Gastroesophageal sphincter (tissue), 4 donors: Measurements from ENCODE around the gene DNAJC10. TPM values are rescaled to one million over a fixed set of nuclear protein-coding genes. Genes with fewer than 3 reads are reported as not detected.

ENCODE experiments used
- ATAC-seq: fragments of 150-250 bp; one replicate; pipeline ENCODE4 v1.9.1; 2016; ENCODE audit warnings: mild to moderate bottlenecking, moderate library complexity
- H3K27ac ChIP-seq, 4 donors: fragments of 200-600 bp; sonication (generic) in 3 of 4; 1 replicate in 3 of 4; 2 replicates in 1 of 4; pipeline ENCODE4 v1.5.1; 2016 to 2019
- H3K27me3 ChIP-seq: fragments of 200-600 bp; sonication (generic); one replicate; pipeline ENCODE4 v1.5.1; 2019
- H3K36me3 ChIP-seq, 2 donors: fragments of 200-600 bp; sonication (generic); one replicate each; pipeline ENCODE4 v1.5.1; 2019; ENCODE audit warnings: control low read depth in 1 of 2
- H3K4me1 ChIP-seq, 3 donors: fragments of 200-600 bp; sonication (generic); 1 replicate in 2 of 3; 2 replicates in 1 of 3; pipeline ENCODE4 v1.5.1; 2016 to 2019; ENCODE audit warnings: control low read depth in 2 of 3
- H3K4me3 ChIP-seq, 2 donors: fragments of 200-600 bp; sonication (generic); one replicate each; pipeline ENCODE4 v1.5.1; 2019; ENCODE audit warnings: mild to moderate bottlenecking in 1 of 2, moderate library complexity in 1 of 2
- H3K9me3 ChIP-seq, 3 donors: fragments of 200-600 bp; sonication (generic); one replicate each; pipeline ENCODE4 v1.5.1; 2017 to 2019; ENCODE audit warnings: control low read depth in 2 of 3
- EP300 ChIP-seq: sonication (generic); formaldehyde crosslinking; IDR thresholded peaks from one replicate; pipeline ENCODE4 v1.6.1; 2017; ENCODE audit warnings: antibody characterized with exemption, mild to moderate bottlenecking
- POLR2A ChIP-seq, 2 donors: fragments of 450-650 bp; IDR thresholded peaks; one replicate each; pipeline ENCODE4 v1.6.1; 2017; ENCODE audit warnings: antibody characterized with exemption in 2 of 2, mild to moderate bottlenecking in 2 of 2, moderate library complexity in 1 of 2
- POLR2AphosphoS5 ChIP-seq: sonication (generic); formaldehyde crosslinking; IDR thresholded peaks from one replicate; pipeline ENCODE4 v1.6.1; 2017; ENCODE audit warnings: antibody characterized with exemption
- WGBS, 2 donors: methylation state at CpG; one replicate each; pipeline ENCODE4 v1.1.5; 2018; ENCODE audit warnings: low coverage in 1 of 2; 5-methylcytosine and 5-hydroxymethylcytosine counted together
- total RNA-seq, 4 donors: library from RNA; depleted of rRNA; stranded (reverse); fragments of >200 nt; gene quantifications; one replicate each; pipeline ENCODE4 v1.1.0, GENCODE V29; 2016
- TF ChIP-seq, protein P1 (sequence below), 4 experiments: fragments of 200-600 bp in 2 of 4; fragments of 450-650 bp in 2 of 4; sonication (generic) in 1 of 4; IDR thresholded peaks; one replicate each; pipeline ENCODE4 v1.5.1; 2017 to 2019; ENCODE audit warnings: antibody characterized with exemption in 4 of 4, mild to moderate bottlenecking in 2 of 4, moderate library complexity in 2 of 4

The DNAJC10 gene
- total RNA-seq, 4 donors from 2014 or later: 46.1 to 77.2 (median 54.0) TPM

GRCh38 chr2:182798736-182799135 lies 82.7 kb downstream of the DNAJC10 start:
- no peaks in the 10 kb centered on the region for H3K36me3 ChIP-seq
- TF ChIP-seq EP300: no peak
- no peak for TF ChIP-seq POLR2A (IDR thresholded peaks at IDR 0.05)
- no peak for TF ChIP-seq POLR2AphosphoS5
- TF ChIP-seq, protein P1, sequence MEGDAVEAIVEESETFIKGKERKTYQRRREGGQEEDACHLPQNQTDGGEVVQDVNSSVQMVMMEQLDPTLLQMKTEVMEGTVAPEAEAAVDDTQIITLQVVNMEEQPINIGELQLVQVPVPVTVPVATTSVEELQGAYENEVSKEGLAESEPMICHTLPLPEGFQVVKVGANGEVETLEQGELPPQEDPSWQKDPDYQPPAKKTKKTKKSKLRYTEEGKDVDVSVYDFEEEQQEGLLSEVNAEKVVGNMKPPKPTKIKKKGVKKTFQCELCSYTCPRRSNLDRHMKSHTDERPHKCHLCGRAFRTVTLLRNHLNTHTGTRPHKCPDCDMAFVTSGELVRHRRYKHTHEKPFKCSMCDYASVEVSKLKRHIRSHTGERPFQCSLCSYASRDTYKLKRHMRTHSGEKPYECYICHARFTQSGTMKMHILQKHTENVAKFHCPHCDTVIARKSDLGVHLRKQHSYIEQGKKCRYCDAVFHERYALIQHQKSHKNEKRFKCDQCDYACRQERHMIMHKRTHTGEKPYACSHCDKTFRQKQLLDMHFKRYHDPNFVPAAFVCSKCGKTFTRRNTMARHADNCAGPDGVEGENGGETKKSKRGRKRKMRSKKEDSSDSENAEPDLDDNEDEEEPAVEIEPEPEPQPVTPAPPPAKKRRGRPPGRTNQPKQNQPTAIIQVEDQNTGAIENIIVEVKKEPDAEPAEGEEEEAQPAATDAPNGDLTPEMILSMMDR (IDR thresholded peaks at IDR 0.05): no peak
- 78 to 80% methylated on average over 2 of the region's 2 CpGs for WGBS, 2 donors
- H3K9me3 ChIP-seq: no peaks in the 10 kb centered on the region
- no peak for ATAC-seq
- H3K27ac ChIP-seq: no peak overlapping the region
- H3K27me3 ChIP-seq: no peaks in the 10 kb centered on the region
- H3K4me1 ChIP-seq: peaks cover 0 to 7% (median 2%) of the 10 kb centered on the region in 3 donors
- no peak overlapping the region for H3K4me3 ChIP-seq

DNA sequence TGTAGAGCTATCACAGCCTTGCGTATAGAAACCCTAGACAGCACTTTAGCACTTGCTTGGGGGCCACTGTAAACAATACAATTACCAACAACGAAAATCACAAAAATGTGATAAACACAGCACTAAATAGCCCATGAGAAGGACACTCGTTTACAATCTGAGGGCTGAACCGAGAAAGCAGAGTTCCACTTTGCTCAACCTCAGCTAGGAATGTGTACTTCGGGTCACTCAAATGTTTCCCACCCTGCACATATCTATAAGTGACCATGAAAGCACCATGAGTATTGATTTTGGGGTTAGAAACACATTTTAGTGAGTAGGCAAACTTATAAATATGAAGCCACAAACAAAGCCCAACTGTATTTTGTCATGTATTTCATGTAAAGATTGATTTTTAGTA lies 88.1 kb downstream of the DNAJC10 start:
- Histone ChIP-seq H3K36me3 (no peaks in the 10 kb centered on the region), H3K4me1 (no peaks in the 10 kb centered on the region)

GRCh38 chr2:182807319-182807718 lies 91.3 kb downstream of the DNAJC10 start:
- Histone ChIP-seq H3K4me1 (no peaks in the 10 kb centered on the region), H3K27ac (no peak overlapping the region), H3K36me3 (no peaks in the 10 kb centered on the region), H3K4me3 (no peak overlapping the region), H3K9me3 (no peaks in the 10 kb centered on the region), H3K27me3 (no peaks in the 10 kb centered on the region)
- no peak for ATAC-seq
- no peak for TF ChIP-seq EP300
- TF ChIP-seq POLR2AphosphoS5: no peak
- TF ChIP-seq, protein P1 (IDR thresholded peaks at IDR 0.05): no peak
- 80 to 82% methylated on average over 2 to 3 of the region's 3 CpGs for WGBS, 2 donors

More for the DNA sequence above, 88.1 kb downstream of the DNAJC10 start:
- 90 to 97% methylated on average over 4 to 5 of the region's 5 CpGs for WGBS, 2 donors
- ATAC-seq: no peak
- TF ChIP-seq POLR2AphosphoS5 (no peak), EP300 (no peak), POLR2A (IDR thresholded peaks at IDR 0.05) (no peak)
- TF ChIP-seq, protein P1 (IDR thresholded peaks at IDR 0.05): no peak
- H3K4me3 ChIP-seq: no peak overlapping the region
- no peaks in the 10 kb centered on the region for H3K27me3 ChIP-seq
- H3K27ac ChIP-seq: no peak overlapping the region
- H3K9me3 ChIP-seq: no peaks in the 10 kb centered on the region

DNA sequence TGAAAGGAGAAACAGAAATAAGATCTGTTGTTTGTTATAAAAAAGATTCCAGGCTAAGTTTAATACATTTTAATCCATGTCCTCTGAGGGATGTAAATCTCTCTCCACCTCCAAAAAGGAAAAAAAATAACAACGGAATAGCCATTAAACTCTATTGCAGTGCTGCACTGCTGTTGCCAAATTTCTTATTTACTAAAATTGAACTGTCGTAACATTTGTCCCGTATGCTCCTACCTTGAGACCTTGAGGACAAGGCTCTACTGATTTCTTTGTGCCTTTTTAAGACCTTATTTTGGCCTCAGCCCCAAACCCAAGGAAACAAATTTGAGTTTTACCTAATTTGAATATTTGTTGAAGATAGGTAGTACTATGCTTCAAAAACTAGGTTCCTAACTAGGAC lies 94.0 kb downstream of the DNAJC10 start:
- H3K4me1 ChIP-seq: no peaks in the 10 kb centered on the region
- TF ChIP-seq POLR2AphosphoS5: no peak
- TF ChIP-seq, protein P1 (IDR thresholded peaks at IDR 0.05): no peak
- no peak for TF ChIP-seq EP300
- TF ChIP-seq POLR2A (IDR thresholded peaks at IDR 0.05): no peak
- H3K27me3 ChIP-seq: no peaks in the 10 kb centered on the region
- no peaks in the 10 kb centered on the region for H3K9me3 ChIP-seq
- WGBS, 2 donors: 87 to 90% methylated on average over 3 of the region's 3 CpGs
- no peak overlapping the region for H3K27ac ChIP-seq
- no peak overlapping the region for H3K4me3 ChIP-seq
- H3K36me3 ChIP-seq: no peaks in the 10 kb centered on the region
- no peak for ATAC-seq

- TF ChIP-seq, protein P1 (IDR thresholded peaks at IDR 0.05): no peak
- no peak for TF ChIP-seq POLR2A (IDR thresholded peaks at IDR 0.05)
- TF ChIP-seq POLR2AphosphoS5: no peak
- TF ChIP-seq EP300: no peak
- Histone ChIP-seq H3K9me3 (no peaks in the 10 kb centered on the region), H3K4me1 (peaks cover 3 to 29% (median 6%) of the 10 kb centered on the region in 3 donors), H3K27ac (no peak overlapping the region), H3K36me3 (no peaks in the 10 kb centered on the region), H3K4me3 (no peak overlapping the region), H3K27me3 (no peaks in the 10 kb centered on the region)
- ATAC-seq: no peak
- WGBS, 2 donors: 90% methylated on average over 4 of the region's 6 CpGs
Measured at GRCh38 chr2:182814380-182814779, 98.3 kb downstream of the DNAJC10 start.
